ENCODE measurements around the gene ISG15. TPM values are rescaled to one million over a fixed set of nuclear protein-coding genes. Genes with fewer than 3 reads are reported as not detected.
A peak's percentile ranks its signal among the peaks of the same experiment; 100 is the strongest.

Gene ISG15
- total and polyA plus RNA-seq, 2 of the 13 experiments (the other 11 are each of a cell fraction or from before 2014, with no cell fraction given): 42.1 to 54.9 TPM

GRCh38 chr1:1001057-1001783 is 12.1 kb upstream of the ISG15 start (continued):
- TF ChIP-seq POLR2AphosphoS5 (IDR thresholded peaks at IDR 0.05; ENCODE audit: low read depth, low read length) (no peak), PRPF4 (IDR thresholded peaks at IDR 0.05; ENCODE audit: low read depth, low read length, poor library complexity, severe bottlenecking) (no peak), ZNF335 (CRISPR knock-in tag; IDR thresholded peaks at IDR 0.05) (no peak), BRF2 (CRISPR knock-in tag; IDR thresholded peaks at IDR 0.05) (0 out of 2 replicates have a peak, but pooled peaks have one; percentile 9), CBX5 (CRISPR knock-in tag; IDR thresholded peaks at IDR 0.05; ENCODE audit: borderline replicate concordance) (no peak), CHD2 (IDR thresholded peaks at IDR 0.05; ENCODE audit: low read depth, low read length) (no peak), ARNTL (CRISPR knock-in tag; IDR thresholded peaks at IDR 0.05) (no peak), ZNF781 (CRISPR knock-in tag; IDR thresholded peaks at IDR 0.05; ENCODE audit: borderline replicate concordance, not compliant biosample characterization) (no peak), TCF7 (IDR thresholded peaks at IDR 0.05; ENCODE audit: low read depth) (no peak), ZGPAT (CRISPR knock-in tag; IDR thresholded peaks at IDR 0.05) (no peak; the same call in 1 of the 2 replicates), PCBP1 (IDR thresholded peaks at IDR 0.05; ENCODE audit: borderline replicate concordance, low read depth, low read length) (peak; percentile 59; the same call in 1 of the 2 replicates), LRRFIP1 (CRISPR knock-in tag; conservative IDR thresholded peaks at IDR 0.05) (no peak), ZNF446 (CRISPR knock-in tag; IDR thresholded peaks at IDR 0.05) (no peak), ATF5 (CRISPR knock-in tag; IDR thresholded peaks at IDR 0.05; ENCODE audit: low read depth) (no peak), TBL1XR1 (IDR thresholded peaks at IDR 0.05; ENCODE audit: borderline replicate concordance, low read length, partially characterized antibody) (no peak), RXRA (CRISPR knock-in tag; IDR thresholded peaks at IDR 0.05) (no peak), NFKBIZ (CRISPR knock-in tag; IDR thresholded peaks at IDR 0.05) (no peak), HMG20A (CRISPR knock-in tag; IDR thresholded peaks at IDR 0.05; ENCODE audit: borderline replicate concordance) (no peak), NFYB (CRISPR knock-in tag; IDR thresholded peaks at IDR 0.05) (no peak)
- TF ChIP-seq, protein P1, sequence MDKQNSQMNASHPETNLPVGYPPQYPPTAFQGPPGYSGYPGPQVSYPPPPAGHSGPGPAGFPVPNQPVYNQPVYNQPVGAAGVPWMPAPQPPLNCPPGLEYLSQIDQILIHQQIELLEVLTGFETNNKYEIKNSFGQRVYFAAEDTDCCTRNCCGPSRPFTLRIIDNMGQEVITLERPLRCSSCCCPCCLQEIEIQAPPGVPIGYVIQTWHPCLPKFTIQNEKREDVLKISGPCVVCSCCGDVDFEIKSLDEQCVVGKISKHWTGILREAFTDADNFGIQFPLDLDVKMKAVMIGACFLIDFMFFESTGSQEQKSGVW (CRISPR knock-in tag; IDR thresholded peaks at IDR 0.05; ENCODE audit: borderline replicate concordance): no peak
- TF ChIP-seq, protein P2, sequence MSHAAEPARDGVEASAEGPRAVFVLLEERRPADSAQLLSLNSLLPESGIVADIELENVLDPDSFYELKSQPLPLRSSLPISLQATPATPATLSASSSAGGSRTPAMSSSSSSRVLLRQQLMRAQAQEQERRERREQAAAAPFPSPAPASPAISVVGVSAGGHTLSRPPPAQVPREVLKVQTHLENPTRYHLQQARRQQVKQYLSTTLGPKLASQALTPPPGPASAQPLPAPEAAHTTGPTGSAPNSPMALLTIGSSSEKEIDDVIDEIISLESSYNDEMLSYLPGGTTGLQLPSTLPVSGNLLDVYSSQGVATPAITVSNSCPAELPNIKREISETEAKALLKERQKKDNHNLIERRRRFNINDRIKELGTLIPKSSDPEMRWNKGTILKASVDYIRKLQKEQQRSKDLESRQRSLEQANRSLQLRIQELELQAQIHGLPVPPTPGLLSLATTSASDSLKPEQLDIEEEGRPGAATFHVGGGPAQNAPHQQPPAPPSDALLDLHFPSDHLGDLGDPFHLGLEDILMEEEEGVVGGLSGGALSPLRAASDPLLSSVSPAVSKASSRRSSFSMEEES (CRISPR knock-in tag; IDR thresholded peaks at IDR 0.05): no peak

Data from HepG2 (cell line).